ENCODE results near the gene ZNF653.

Gene ZNF653, protein sequence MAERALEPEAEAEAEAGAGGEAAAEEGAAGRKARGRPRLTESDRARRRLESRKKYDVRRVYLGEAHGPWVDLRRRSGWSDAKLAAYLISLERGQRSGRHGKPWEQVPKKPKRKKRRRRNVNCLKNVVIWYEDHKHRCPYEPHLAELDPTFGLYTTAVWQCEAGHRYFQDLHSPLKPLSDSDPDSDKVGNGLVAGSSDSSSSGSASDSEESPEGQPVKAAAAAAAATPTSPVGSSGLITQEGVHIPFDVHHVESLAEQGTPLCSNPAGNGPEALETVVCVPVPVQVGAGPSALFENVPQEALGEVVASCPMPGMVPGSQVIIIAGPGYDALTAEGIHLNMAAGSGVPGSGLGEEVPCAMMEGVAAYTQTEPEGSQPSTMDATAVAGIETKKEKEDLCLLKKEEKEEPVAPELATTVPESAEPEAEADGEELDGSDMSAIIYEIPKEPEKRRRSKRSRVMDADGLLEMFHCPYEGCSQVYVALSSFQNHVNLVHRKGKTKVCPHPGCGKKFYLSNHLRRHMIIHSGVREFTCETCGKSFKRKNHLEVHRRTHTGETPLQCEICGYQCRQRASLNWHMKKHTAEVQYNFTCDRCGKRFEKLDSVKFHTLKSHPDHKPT

DNA sequence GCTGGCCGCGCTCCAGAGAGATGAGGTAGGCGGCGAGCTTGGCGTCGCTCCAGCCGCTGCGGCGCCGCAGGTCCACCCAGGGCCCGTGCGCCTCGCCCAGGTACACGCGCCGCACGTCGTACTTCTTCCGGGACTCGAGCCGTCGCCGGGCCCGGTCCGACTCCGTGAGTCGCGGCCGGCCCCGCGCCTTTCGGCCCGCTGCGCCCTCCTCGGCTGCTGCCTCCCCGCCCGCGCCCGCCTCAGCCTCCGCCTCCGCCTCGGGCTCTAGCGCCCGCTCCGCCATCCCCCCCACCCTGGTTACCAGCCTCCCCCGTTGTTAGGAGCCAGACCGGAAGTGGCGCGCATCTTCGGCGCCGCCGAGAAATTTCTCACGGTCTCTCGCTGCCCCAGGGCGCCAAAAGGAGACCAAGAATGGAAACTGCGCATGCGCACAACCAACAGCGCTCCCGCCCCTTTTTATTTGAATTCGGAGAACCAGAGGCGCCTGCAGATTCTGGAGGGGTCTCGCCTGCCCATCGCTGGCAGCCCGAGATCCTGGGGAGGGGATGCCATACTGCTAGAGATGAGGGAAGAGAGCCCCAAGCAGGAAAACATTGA lies at the start of gene ZNF653:
Gene ZNF653 (minus strand): TSS at position 336 of the 597 bp plus-strand sequence. CDS start 53 bp downstream, at position 283.
- peak; percentile 90 for DNase-seq (ENCODE audit: low read depth)
- TF ChIP-seq, protein P1, sequence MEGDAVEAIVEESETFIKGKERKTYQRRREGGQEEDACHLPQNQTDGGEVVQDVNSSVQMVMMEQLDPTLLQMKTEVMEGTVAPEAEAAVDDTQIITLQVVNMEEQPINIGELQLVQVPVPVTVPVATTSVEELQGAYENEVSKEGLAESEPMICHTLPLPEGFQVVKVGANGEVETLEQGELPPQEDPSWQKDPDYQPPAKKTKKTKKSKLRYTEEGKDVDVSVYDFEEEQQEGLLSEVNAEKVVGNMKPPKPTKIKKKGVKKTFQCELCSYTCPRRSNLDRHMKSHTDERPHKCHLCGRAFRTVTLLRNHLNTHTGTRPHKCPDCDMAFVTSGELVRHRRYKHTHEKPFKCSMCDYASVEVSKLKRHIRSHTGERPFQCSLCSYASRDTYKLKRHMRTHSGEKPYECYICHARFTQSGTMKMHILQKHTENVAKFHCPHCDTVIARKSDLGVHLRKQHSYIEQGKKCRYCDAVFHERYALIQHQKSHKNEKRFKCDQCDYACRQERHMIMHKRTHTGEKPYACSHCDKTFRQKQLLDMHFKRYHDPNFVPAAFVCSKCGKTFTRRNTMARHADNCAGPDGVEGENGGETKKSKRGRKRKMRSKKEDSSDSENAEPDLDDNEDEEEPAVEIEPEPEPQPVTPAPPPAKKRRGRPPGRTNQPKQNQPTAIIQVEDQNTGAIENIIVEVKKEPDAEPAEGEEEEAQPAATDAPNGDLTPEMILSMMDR (conservative IDR thresholded peaks at IDR 0.05; ENCODE audit: low read length): no peak

DNA sequence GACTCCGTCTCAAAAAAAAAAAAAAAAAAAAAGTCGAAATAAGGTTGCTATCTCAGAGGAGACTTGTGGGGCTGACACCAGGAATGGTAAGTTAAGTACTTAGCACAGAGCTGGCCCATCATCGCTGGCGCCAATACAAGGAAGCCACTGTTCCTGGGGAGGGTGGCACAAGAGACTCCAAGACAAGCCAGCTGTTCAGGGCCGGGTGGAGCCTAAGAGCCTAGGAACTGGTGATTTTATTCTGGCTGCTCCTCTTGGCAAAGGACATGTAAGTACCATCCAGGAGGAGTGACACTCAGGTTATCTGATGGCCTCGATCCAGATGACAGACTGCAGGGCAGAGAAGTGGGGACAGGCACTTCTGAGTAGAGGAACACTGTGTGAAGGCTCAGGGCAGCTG lies 49.6 kb upstream of the ZNF653 start:
- DNase-seq (ENCODE audit: low read depth): no peak
- no peak overlapping the region for H3K4me3 ChIP-seq (ENCODE audit: low read length)
- TF ChIP-seq, protein P1 (conservative IDR thresholded peaks at IDR 0.05; ENCODE audit: low read length): no peak

More for the DNA sequence above, at the start of gene ZNF653:
- H3K4me3 ChIP-seq (ENCODE audit: low read length): peak within 1 kb of the TSS; percentile 66

DNA sequence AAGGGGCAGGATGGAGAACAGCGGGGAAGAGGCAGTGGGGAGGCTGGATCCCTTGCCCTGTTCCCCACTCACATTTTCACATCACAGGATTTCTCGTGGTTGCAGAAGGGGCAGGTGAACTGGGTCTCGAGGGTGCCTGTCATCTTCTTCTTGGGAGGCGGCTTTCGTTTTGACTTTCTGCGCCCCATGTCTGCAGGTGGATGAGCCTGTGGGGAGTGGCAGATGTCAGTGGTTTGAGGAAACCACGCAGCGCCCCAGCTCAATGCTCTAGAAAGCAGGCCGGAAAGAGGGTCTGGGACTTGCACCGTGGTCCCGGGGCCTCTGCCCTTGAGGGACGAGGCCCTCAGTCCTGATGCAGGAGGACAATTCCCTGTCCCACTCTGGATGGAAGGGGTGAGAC lies 48.5 kb upstream of the ZNF653 start:
- TF ChIP-seq, protein P1 (conservative IDR thresholded peaks at IDR 0.05; ENCODE audit: low read length): no peak
- no peak overlapping the region for H3K4me3 ChIP-seq (ENCODE audit: low read length)
- no peak for DNase-seq (ENCODE audit: low read depth)

DNA sequence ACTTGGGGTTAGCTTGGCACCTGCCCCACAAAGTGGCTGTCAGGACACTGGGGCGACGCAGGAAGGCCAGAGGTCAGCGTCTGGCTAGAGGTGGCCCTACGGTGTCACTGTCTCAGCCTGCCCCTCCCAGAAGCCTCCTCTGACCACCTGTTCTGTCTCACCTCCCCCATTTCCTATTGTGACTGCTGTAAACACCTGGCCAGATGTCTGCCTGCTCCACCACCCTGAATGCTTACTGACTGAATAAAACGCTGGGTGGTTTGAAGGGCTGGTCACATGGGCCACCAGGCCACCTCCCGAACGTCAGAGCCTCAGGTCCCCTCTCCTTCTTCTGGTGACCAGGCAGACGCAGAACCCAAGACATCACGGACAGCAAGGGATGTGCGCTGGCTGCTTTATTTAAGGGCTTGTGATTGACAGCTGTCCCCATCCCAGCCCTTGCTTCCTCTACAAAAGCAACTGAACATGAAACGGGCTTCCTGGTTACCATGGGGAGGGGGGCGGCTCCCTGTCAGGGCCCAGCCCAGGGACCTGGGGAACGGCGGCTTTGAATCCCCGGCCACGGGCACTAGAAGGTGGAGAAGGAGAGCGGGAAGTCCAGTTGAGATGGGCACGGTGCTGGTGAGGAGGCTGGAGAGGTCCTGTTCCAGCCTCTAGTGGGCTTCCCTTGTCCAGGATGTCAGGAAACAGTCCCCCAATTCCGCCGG lies 47.2 kb upstream of the ZNF653 start:
- TF ChIP-seq, protein P1 (conservative IDR thresholded peaks at IDR 0.05; ENCODE audit: low read length): no peak
- DNase-seq (ENCODE audit: low read depth): no peak
- H3K4me3 ChIP-seq (ENCODE audit: low read length): no peak overlapping the region

DNA sequence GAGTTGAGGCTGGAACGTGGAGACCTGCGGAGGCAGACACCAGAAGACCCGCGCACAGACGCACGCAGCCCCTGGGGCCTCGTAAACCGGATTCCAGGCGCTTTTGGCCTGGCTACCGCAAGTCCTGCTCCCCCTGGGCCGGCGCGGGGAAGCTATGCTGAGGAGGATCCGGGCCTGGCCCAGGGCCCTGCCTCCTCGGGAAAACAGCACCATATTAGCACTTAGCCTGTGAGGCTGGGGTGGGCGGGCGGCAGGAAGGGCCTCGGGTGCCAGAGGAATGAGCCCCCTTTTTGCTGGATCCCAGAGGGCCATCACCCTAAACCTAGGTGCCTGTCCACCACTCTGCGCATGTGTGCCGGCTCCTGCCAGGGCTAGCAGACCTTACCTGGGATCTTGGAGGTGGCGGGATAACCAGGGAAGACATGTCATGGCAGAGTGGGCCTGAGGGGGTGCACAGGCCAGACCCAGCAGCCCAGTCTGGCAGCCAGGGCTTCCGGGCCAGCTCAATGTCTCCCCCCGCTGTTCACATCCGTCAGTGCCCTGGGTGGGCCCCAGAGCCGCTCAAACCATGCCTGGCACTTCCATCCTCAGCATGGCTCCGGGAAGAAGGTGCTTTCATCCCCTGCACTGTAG lies 46.1 kb upstream of the ZNF653 start:
- TF ChIP-seq, protein P1 (conservative IDR thresholded peaks at IDR 0.05; ENCODE audit: low read length): peak; percentile 36
- no peak for DNase-seq (ENCODE audit: low read depth)

DNA sequence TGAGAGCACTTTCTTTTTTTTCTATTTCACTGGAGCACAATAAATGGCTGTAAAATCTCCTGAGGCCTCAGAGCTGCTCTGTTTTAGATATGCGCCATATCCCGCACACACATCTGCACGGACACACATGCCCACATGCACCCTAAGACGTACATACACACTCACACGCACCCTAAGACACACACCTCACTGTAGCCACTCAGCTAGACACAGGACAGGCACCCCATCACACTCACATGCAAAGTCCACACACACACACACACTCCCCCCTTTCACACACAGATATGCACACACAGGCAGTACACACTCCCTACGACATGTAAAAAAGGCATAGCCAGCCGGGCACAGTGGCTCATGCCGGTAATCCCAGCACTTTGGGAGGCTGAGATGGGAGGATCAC lies 44.6 kb upstream of the ZNF653 start:
- no peak for DNase-seq (ENCODE audit: low read depth)
- no peak overlapping the region for H3K4me3 ChIP-seq (ENCODE audit: low read length)
- TF ChIP-seq, protein P1 (conservative IDR thresholded peaks at IDR 0.05; ENCODE audit: low read length): no peak

More for the DNA sequence above, 46.1 kb upstream of the ZNF653 start:
- no peak overlapping the region for H3K4me3 ChIP-seq (ENCODE audit: low read length)
